NCI-H748 (cell line): Measurements from ENCODE around the gene ADAMTSL3.

Source experiments
- DNase-seq: peaks from one replicate; lab custom pipeline; 2025; ENCODE audit not compliant: unreplicated experiment; lab: John Stamatoyannopoulos, UW

The ADAMTSL3 gene, protein sequence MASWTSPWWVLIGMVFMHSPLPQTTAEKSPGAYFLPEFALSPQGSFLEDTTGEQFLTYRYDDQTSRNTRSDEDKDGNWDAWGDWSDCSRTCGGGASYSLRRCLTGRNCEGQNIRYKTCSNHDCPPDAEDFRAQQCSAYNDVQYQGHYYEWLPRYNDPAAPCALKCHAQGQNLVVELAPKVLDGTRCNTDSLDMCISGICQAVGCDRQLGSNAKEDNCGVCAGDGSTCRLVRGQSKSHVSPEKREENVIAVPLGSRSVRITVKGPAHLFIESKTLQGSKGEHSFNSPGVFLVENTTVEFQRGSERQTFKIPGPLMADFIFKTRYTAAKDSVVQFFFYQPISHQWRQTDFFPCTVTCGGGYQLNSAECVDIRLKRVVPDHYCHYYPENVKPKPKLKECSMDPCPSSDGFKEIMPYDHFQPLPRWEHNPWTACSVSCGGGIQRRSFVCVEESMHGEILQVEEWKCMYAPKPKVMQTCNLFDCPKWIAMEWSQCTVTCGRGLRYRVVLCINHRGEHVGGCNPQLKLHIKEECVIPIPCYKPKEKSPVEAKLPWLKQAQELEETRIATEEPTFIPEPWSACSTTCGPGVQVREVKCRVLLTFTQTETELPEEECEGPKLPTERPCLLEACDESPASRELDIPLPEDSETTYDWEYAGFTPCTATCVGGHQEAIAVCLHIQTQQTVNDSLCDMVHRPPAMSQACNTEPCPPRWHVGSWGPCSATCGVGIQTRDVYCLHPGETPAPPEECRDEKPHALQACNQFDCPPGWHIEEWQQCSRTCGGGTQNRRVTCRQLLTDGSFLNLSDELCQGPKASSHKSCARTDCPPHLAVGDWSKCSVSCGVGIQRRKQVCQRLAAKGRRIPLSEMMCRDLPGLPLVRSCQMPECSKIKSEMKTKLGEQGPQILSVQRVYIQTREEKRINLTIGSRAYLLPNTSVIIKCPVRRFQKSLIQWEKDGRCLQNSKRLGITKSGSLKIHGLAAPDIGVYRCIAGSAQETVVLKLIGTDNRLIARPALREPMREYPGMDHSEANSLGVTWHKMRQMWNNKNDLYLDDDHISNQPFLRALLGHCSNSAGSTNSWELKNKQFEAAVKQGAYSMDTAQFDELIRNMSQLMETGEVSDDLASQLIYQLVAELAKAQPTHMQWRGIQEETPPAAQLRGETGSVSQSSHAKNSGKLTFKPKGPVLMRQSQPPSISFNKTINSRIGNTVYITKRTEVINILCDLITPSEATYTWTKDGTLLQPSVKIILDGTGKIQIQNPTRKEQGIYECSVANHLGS (N-terminal part only)

GRCh38 chr15:83653639-83654378, at the start of gene ADAMTSL3:
TSS of gene ADAMTSL3 (plus strand) at chr15:83654123. CDS start at chr15:83655762, 1,639 bp downstream.
- peak; percentile 52 for DNase-seq

DNA sequence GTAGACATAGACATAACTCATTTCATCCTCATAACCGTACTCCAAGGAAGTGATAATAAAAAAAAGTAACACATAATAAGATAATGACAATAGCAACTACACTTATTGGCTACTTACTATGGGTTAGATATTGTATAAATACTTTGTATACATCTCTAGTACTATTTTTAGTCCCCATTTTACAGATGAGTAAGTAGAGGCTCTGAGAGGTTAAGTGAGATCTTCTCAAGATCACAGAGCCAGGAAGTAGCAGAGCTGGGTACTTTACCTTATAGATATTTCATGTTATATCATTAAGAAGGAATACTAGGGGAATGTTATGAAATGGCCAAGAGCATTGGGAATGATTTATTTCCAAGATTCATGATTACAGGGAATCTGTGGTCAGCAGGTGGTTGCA, 49.4 kb upstream of the ADAMTSL3 start:
- DNase-seq: no peak

DNA sequence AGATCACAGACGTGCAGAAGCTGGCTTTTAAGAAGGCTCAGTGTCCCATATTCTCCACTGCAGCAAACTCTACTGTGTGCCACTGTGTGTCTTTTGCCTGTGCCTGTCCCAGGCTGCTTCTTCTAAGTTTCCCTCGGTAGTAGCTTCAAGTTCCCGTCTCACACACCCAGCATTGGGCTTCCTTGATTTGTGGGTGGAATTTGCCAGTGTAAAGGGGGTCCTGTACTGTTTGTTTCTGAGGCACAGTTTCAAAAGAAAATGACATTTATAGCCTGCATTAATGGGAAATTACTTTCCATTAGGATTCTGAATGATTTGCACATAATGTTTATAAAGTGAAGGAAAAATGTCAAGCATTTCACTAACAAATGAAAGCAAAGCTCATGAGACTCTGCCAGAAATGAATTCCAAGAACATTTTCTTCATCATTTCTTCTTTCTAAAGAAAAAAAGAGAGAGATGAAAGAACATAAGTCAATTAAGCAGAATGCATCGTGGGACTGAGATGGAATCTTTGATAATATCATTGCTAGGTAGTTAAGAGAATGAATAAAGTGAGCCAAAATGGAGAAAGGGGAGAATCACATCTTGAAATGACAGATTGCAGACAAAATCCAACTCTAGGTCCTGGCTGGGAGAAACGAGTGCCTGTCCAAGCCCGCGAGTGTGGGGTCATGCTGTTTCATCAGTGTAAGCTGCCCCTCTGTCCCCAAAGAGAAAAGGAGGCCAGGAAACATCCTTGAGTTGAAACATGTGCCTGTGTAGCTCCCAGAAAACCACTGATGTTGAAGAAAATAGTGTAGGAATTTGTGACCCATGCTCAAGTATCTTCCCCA, 48.6 kb upstream of the ADAMTSL3 start:
- DNase-seq: no peak

GRCh38 chr15:83610132-83610531, 43.8 kb upstream of the ADAMTSL3 start:
- DNase-seq: no peak

DNA sequence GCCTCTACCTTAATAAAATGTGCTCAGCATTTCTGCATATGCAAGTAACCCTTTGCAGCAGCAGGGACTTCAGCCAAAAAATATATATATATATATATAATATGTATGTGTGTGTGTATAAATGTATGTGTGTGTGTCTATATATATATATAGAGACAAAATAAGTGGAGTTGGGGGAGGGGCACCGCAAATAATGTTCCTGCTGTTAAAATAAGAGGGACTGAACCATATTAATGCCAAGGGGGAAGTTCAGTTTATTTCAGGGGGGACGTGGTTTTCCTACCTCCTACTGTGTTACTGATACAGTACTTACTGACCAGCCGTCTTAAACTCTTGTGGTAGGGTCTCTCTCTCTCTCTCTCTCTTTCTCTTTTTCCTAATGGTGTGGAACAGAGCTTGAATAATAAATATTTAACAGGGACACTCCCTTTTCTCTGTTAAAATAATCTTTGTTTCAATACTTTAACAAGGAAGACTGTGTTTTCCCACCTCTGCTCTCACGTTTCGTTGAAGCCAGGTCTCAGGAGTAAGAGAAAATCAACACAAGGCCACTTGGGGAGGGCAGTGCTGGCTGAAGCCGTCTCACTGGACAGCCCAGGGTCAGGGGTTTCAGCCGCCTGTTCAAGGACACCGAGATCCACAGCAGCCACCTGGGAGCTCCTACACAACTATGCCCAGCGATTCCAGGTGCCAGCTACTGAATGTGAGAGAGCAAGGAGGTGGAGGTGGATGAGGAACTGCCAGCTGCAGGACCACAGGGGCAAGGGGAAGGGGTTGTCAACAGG, 42.8 kb upstream of the ADAMTSL3 start:
- no peak for DNase-seq

DNA sequence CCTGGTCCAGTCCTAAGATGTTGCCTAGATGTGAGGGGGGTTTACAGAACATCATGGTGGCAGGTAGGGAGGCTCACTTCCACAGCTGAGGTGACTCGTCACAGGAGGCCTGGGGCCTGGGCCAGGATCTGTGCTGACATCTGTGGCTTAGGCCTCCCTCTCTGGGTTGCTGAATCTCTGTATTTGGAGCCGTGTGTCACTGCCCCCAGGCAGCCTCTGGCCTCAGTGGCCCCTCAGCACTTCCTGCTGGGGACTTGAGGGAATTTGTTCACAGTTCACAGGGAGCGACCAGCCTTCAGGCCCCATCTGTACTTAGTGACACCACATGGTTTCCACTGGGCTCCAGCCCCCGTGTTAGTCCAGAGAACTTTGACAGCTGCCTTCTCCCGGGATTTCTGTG, 41.7 kb upstream of the ADAMTSL3 start:
- DNase-seq: no peak

DNA sequence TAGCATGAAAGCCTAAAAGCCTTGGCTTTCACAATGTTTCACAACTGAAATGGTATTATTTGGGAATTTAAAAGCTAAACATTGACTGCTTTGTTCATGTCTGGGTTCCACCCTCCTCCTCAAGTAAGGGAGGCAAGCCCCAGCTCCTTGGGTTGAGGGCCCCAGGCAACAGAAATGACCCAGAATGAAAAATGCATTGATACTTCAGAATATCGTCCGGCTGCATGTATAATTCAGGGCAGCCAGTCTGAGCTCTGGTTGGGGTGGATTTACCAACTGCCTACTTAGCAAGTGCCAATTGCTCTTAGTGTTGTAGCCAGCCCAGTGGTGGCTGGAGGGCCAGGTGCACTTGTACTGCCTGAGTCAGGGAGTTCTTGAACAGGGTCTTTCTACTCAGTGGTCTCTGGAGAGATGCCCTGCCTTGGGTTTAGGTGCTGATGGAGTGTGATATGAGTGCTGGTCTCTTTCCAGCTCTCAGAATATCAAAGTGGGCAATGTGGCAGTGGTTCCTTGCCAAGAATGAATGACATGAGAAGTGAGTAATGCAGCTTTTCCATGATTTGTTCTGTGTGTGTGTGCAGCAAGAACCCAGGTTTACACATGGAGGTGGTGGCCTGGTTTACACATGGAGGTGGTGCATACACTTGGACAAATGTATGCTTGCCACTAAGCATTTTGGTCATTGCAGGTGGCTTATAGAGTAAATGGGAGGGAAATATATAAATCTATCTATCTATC, 40.9 kb upstream of the ADAMTSL3 start:
- no peak for DNase-seq

GRCh38 chr15:83613714-83614113, 40.2 kb upstream of the ADAMTSL3 start:
- no peak for DNase-seq

DNA sequence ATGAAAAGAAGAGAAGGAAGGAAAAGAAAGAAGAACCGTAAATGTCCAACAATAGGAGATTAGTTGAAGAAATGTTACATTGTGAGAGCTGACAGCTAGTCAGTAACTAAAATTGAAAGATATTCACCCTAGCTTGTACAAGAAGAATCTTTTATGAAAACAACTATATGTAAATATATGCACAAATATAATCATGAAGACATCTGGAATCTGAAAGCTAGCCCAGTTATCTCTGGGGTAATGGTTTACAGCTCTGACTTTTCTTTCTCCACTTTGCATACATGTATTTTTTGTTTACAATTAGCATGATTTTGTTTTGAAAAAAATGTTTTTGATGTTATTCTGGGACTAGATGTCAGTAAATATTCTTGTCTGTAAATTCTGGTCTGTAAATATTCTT, 37.1 kb upstream of the ADAMTSL3 start:
- DNase-seq: no peak

DNA sequence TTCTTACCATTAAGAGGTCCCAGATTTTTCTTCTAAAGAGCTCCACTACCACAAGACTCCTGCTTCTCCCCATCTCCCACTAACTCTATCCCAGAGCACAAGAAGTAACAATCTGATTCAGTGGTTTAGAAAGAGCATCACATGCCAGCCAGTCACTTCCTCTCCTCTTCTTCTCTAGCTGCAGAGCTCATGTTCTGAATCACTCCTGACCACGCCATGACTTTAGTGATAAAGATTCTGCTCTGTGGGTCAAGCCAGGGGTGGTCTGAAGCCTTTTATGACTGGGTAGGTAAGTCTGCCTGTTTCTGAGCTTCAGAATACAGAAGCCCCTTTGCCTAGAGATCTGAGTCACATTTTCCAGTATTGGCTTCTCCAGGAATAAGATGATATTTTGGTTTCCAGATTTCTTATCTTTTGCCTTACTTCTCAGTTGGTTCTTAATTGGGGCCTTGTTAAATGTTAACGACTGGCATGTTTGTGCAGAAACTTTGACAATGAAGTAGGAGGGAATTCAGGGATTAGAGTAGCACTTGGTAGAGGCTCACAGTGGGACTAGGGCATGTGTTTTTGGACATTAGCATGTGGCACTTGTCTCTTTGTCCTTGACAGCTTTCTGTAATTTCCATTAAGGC, 27.6 kb upstream of the ADAMTSL3 start:
- no peak for DNase-seq

- DNase-seq: no peak
These were observed 22.4 kb upstream of the ADAMTSL3 start for GRCh38 chr15:83631534-83631933.

GRCh38 chr15:83643201-83643600, 10.7 kb upstream of the ADAMTSL3 start:
- DNase-seq: no peak

DNA sequence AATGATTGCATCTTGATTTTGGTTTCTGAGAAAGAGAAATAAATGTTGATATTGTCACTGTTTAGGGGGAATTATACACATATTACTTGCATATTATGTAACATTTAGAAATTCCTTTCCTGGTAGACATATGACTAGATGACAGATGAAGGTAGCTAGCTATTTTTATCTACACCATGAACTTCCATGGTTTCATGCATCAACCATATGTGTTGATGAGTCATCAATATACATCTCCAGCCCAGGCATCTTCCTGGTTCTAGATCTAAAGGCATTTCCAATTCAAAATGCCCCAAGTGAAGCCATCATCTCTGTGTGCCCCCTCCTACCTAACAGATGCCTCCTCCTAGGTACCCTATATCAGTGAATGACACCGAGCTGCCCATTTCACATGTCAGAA, 9.5 kb upstream of the ADAMTSL3 start:
- no peak for DNase-seq

DNA sequence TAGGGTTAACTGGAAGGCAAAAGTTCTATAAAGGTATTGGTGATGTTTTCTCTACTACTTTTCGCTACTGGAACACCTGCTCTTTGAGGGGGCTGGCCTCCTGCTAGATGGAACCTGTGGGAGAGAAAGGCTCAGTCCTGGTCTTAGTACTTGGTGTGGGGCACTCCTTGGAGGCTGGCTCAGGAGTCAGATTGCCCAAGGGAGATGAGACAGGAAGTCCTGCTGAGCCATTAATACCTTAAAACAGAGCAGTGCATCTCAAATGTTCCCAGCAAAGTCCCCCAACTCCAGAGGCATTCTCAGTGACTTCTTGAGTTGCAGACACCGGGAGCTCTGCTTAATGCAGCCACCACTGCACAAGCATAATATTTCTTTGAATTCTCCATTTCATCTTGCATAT, 3.1 kb upstream of the ADAMTSL3 start:
- no peak for DNase-seq

- peak; percentile 9 for DNase-seq
These were observed 2.4 kb upstream of the ADAMTSL3 start for GRCh38 chr15:83651541-83651940.

DNA sequence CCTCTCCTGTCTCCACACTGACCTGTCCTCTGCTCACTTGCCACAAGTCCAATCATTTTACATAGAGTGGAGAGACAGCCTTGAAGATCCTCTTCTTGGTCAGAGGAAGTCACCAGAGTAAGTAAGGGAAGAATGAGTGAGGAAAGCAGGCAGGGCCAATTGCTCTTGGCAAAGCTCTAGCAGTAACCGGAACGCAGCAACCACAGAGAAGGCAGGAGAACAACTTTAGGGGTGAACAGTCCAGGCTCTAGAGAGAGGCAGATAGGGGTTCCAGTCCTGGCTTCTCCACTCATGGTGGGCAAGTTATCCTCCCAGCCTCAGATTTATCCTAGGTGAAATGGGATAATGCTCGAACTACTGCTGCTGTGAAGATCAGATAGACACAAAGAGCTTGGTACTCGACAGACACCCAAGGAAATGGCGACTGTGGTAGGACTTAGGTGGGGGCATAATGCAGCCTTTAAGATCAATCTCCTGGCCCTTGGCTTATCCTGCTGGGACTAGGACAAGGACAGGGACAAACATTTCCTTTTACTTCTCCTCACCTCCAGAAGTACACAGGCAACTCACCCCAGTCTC, 1.2 kb upstream of the ADAMTSL3 start:
- DNase-seq: no peak

- no peak for DNase-seq
These were observed 660 bp upstream of the ADAMTSL3 start for GRCh38 chr15:83653288-83653638.
